Dedifferentiated amniotic fluid mesenchymal stem cell (primary cell): Measurements from ENCODE around the gene ANKRD62.
"Not testable (repeated sequence)": the region's sequence is repeated elsewhere in the genome, so short reads cannot be mapped to it uniquely, and the experiment has no call there.

Experiments used
- DNase-seq: peaks from one replicate; pipeline ENCODE4 v3.0.0-alpha.2; 2016; ENCODE audit errors: extremely low spot score

Gene ANKRD62

DNA sequence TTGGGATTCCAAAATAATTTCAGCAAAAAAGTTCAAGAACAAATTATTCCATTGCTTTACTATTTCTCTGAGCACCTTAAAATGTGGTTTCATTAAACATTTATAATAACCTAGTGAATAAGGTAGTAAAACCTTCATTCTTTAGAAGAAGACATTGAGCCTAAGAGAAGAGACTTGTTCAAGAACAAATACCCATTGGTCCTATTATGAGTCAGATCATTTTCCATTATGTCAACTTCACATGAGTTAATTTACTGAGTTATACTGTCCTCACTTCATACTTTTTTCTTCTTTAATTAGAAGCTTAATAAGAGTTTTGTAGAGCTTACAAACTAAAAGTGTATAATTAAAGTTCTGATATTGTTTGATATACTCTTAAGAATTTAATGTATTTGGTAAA is 5.5 kb downstream of the ANKRD62 start:
- no peak for DNase-seq

- DNase-seq = no peak
Observed at GRCh38 chr18:12101266-12101665, 7.6 kb downstream of the ANKRD62 start.

DNA sequence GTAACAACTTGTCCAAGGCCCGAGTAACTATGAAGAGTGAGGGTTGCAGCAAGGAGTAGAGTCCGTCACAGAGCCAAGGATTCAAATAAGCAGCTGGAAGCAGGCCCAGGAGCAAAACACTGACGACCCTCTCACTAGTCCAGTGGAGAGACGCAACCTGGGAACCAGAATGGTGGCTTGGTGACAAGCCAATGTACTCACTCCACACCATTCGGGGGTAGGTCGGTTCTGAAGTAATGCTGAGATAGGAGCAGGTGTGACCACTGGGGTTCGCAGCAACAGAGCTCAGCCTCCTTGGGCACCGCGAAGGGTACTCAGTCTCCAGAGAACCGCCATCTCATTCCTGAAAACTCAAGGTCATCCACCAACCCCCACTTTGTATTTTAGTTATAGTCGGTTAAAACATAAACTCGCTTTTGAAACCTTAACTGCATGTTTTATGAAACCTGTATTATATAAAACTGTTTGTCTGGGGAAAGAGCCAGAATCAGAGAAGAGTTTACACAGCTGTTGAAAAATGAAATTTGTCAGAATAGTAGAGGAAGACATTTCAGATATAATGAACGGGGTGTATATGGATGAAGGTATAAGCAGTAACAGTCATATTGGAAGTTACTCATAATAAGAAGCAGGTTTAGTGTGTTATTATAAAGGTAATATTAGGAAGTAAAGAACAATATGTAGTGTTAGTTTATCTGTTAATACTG is 8.6 kb downstream of the ANKRD62 start:
- DNase-seq = no peak

DNA sequence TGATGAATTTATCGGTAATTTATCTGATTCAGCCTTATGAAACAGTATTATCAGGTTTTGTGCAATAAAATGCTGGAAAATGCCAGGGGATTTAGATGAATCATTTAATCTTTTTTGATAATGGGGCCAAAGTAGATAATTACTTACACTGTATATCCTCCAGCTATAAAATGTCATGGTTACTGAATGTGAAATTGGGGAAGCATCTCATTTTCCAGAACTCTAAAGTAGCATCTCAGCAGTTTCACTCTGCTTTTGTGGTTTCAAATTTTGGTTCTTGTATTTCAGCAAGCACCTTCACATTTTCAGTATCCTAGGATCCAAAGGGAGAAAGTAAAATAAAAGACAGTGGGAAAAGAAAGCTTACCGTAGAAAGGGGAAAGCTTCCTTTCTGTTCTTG is 12.8 kb downstream of the ANKRD62 start:
- no peak for DNase-seq

- DNase-seq = no peak
Observed at GRCh38 chr18:12109836-12110235, 16.2 kb downstream of the ANKRD62 start.

- DNase-seq = no peak
Observed at GRCh38 chr18:12113999-12114646, 20.5 kb downstream of the ANKRD62 start.

- DNase-seq = no peak
Observed at GRCh38 chr18:12119358-12119757, 25.7 kb downstream of the ANKRD62 start.

GRCh38 chr18:12121175-12122042 is 27.8 kb downstream of the ANKRD62 start:
- DNase-seq = no peak

- not testable (repeated sequence) for DNase-seq
Observed at GRCh38 chr18:12122043-12122389, 28.4 kb downstream of the ANKRD62 start.

DNA sequence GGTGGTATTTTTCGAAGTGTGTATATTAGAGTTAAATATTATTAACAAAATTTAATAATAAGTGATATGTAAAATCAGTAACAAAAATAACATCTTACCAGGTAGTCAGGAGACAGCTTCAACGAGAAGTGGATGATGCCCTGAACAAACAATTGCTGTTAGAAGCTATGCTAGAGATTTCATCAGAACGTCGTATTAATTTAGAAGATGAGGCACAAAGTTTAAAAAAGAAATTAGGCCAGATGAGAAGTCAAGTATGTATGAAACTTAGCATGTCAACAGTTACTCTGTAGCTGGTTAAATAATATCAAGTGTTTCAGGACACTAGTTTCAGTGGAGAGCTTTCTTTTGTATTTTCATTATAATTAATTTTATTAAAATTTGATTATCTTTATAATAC is 34.0 kb downstream of the ANKRD62 start:
- not testable (repeated sequence) for DNase-seq

GRCh38 chr18:12138831-12139230 is 45.2 kb downstream of the ANKRD62 start:
- not testable (repeated sequence) for DNase-seq

DNA sequence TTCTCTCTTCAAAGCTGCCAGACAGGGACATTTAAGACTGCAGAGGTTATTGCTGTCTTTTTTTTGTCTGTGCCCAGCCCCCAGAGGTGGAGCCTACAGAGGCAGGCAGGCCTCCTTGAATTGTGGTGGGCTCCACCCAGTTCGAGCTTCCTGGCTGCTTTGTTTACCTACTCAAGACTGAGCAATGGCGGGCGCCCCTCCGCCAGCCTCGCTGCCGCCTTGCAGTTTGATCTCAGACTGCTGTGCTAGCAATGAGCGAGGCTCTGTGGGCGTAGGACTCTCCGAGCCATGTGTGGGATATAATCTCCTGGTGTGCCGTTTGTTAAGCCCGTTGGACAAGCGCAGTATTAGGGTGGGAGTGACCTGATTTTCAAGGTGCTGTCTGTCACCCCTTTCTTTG is 47.2 kb downstream of the ANKRD62 start:
- not testable (repeated sequence) for DNase-seq

DNA sequence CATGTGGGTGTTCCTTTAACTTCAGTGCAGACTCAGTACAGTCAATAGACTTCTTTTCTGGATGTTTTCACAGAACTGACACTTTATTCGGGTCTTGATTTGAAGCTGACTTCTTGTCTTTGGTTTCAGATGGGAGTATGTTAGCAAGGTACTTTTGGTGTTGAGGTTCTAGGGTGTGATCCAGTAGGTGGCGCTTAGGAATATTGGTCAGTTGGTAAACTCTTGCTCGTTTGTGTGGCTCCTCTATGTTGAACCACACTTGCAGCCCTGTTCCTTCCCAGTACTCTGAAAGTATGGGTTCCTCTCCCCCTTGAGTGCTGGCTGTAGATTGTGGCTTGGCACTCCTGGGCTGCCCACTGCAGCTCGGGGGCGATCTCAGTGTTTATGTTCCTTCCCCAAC is 48.1 kb downstream of the ANKRD62 start:
- DNase-seq = not testable (repeated sequence)

- DNase-seq = not testable (repeated sequence)
Observed at GRCh38 chr18:12149431-12149830, 55.8 kb downstream of the ANKRD62 start.

DNA sequence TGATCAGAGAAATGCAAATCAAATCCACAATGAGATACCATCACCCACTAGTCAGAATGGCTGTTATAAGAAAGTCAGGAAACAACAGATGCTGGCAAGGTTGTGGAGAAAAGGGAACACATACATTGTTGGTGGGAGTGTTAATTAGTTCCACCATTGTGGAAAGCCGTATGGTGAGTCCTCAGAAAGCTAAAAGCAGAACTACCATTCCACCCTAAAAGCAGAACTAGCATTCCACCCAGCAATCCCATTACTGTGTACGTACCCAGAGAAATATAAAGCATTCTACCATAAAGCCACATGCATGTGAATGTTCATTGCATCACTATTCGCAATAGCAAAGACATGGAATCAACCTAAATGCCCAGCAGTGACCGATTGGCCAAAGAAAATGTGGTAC is 60.7 kb downstream of the ANKRD62 start:
- no peak for DNase-seq

GRCh38 chr18:12155996-12156395 is 62.4 kb downstream of the ANKRD62 start:
- DNase-seq = no peak

GRCh38 chr18:12159446-12159845 is 65.8 kb downstream of the ANKRD62 start:
- DNase-seq = peak; percentile 26

- DNase-seq = no peak
Observed at GRCh38 chr18:12162786-12163185, 69.1 kb downstream of the ANKRD62 start.

- DNase-seq = no peak
Observed at GRCh38 chr18:12165038-12165768, 71.6 kb downstream of the ANKRD62 start.
